NOMO-1 (cell line): ENCODE data around the gene CMPK2.
A peak's percentile ranks its signal among the peaks of the same experiment; 100 is the strongest.

Experiments used
- DNase-seq, 2 experiments: peaks; one replicate each; lab custom pipeline; 2025; ENCODE audit not compliant: unreplicated experiment in 2 of 2; lab: John Stamatoyannopoulos, UW

CMPK2 gene

GRCh38 chr2:6846540-6846939, 19.2 kb downstream of the CMPK2 start:
- no peak for DNase-seq

GRCh38 chr2:6845903-6846302, 19.8 kb downstream of the CMPK2 start:
- no peak for DNase-seq

GRCh38 chr2:6845312-6845711, 20.4 kb downstream of the CMPK2 start:
- no peak for DNase-seq

GRCh38 chr2:6841537-6842287, 24.0 kb downstream of the CMPK2 start:
- DNase-seq = no peak

GRCh38 chr2:6838673-6839319, 26.9 kb downstream of the CMPK2 start:
- no peak for DNase-seq

GRCh38 chr2:6835467-6835866, 30.2 kb downstream of the CMPK2 start:
- no peak for DNase-seq

- no peak for DNase-seq
Measured at GRCh38 chr2:6834163-6834562, 31.5 kb downstream of the CMPK2 start.

- no peak for DNase-seq
Measured at GRCh38 chr2:6833300-6833604, 32.5 kb downstream of the CMPK2 start.

GRCh38 chr2:6832596-6833299, 33.0 kb downstream of the CMPK2 start:
- DNase-seq = no peak

- no peak for DNase-seq
Measured at GRCh38 chr2:6831229-6831628, 34.5 kb downstream of the CMPK2 start.

GRCh38 chr2:6828299-6828584, 37.5 kb downstream of the CMPK2 start:
- DNase-seq = peak; percentile 31 to 49

GRCh38 chr2:6827566-6828298, 38.0 kb downstream of the CMPK2 start:
- DNase-seq = no peak

- peak; percentile 28 to 66 for DNase-seq
Measured at GRCh38 chr2:6826081-6826913, 39.4 kb downstream of the CMPK2 start.

- no peak for DNase-seq
Measured at GRCh38 chr2:6824962-6825361, 40.7 kb downstream of the CMPK2 start.

GRCh38 chr2:6823111-6823510, 42.6 kb downstream of the CMPK2 start:
- no peak for DNase-seq

- no peak for DNase-seq
Measured at GRCh38 chr2:6822406-6822805, 43.3 kb downstream of the CMPK2 start.

- no peak for DNase-seq
Measured at GRCh38 chr2:6820903-6821584, 44.7 kb downstream of the CMPK2 start.

- DNase-seq = no peak
Measured at GRCh38 chr2:6820236-6820635, 45.5 kb downstream of the CMPK2 start.

- DNase-seq = no peak
Measured at GRCh38 chr2:6819668-6820067, 46.0 kb downstream of the CMPK2 start.

GRCh38 chr2:6818012-6818411, 47.7 kb downstream of the CMPK2 start:
- DNase-seq = no peak
